Testis (tissue), 2 donors: ENCODE results near the gene CXCR3.

Experiments used
- POLR2A ChIP-seq: fragments of 450-650 bp; IDR thresholded peaks from one replicate; pipeline ENCODE4 v1.6.1; 2017; ENCODE audit warnings: antibody characterized with exemption, mild to moderate bottlenecking, moderate library complexity
- TF ChIP-seq, protein P1 (sequence below), 3 experiments: fragments of 450-650 bp in 2 of 3; fragments of 200-600 bp in 1 of 3; sonication (generic) in 1 of 3; IDR thresholded peaks; one replicate each; pipeline ENCODE4 v1.5.1; 2016 to 2019; ENCODE audit warnings: antibody characterized with exemption in 3 of 3, mild to moderate bottlenecking in 2 of 3, moderate library complexity in 1 of 3

- no peak for TF ChIP-seq POLR2A
- TF ChIP-seq, protein P1, sequence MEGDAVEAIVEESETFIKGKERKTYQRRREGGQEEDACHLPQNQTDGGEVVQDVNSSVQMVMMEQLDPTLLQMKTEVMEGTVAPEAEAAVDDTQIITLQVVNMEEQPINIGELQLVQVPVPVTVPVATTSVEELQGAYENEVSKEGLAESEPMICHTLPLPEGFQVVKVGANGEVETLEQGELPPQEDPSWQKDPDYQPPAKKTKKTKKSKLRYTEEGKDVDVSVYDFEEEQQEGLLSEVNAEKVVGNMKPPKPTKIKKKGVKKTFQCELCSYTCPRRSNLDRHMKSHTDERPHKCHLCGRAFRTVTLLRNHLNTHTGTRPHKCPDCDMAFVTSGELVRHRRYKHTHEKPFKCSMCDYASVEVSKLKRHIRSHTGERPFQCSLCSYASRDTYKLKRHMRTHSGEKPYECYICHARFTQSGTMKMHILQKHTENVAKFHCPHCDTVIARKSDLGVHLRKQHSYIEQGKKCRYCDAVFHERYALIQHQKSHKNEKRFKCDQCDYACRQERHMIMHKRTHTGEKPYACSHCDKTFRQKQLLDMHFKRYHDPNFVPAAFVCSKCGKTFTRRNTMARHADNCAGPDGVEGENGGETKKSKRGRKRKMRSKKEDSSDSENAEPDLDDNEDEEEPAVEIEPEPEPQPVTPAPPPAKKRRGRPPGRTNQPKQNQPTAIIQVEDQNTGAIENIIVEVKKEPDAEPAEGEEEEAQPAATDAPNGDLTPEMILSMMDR (IDR thresholded peaks at IDR 0.05), result no peak
These were observed 39.0 kb upstream of the CXCR3 start for GRCh38 chrX:71657267-71657666.
